NCI-H1092 (cell line): ENCODE measurements around the gene TMEM255B.

Experiments used
- DNase-seq: peaks from one replicate; lab custom pipeline; 2025; lab: John Stamatoyannopoulos, UW

The TMEM255B gene

GRCh38 chr13:113768018-113768905 lies 9.2 kb downstream of the TMEM255B start:
- DNase-seq = no peak

- DNase-seq = no peak
Measured at GRCh38 chr13:113769106-113769505, 10.1 kb downstream of the TMEM255B start.

GRCh38 chr13:113769881-113770280 lies 10.9 kb downstream of the TMEM255B start:
- DNase-seq = no peak

GRCh38 chr13:113770441-113770840 lies 11.4 kb downstream of the TMEM255B start:
- no peak for DNase-seq

GRCh38 chr13:113770937-113771336 lies 11.9 kb downstream of the TMEM255B start:
- DNase-seq = no peak

GRCh38 chr13:113771709-113772331 lies 12.8 kb downstream of the TMEM255B start:
- DNase-seq = no peak

GRCh38 chr13:113774177-113775107 lies 15.4 kb downstream of the TMEM255B start:
- no peak for DNase-seq

- no peak for DNase-seq
Measured at GRCh38 chr13:113775451-113776145, 16.6 kb downstream of the TMEM255B start.

GRCh38 chr13:113776231-113777125 lies 17.5 kb downstream of the TMEM255B start:
- peak; percentile 74 for DNase-seq

GRCh38 chr13:113777311-113778260 lies 18.6 kb downstream of the TMEM255B start:
- no peak for DNase-seq

GRCh38 chr13:113781571-113781970 lies 22.5 kb downstream of the TMEM255B start:
- DNase-seq = no peak

- no peak for DNase-seq
Measured at GRCh38 chr13:113782472-113782871, 23.4 kb downstream of the TMEM255B start.

GRCh38 chr13:113783200-113783881 lies 24.3 kb downstream of the TMEM255B start:
- DNase-seq = no peak

- DNase-seq = no peak
Measured at GRCh38 chr13:113783966-113784644, 25.1 kb downstream of the TMEM255B start.

- DNase-seq = no peak
Measured at GRCh38 chr13:113784645-113785024, 25.6 kb downstream of the TMEM255B start.

- no peak for DNase-seq
Measured at GRCh38 chr13:113785051-113786010, 26.3 kb downstream of the TMEM255B start.

GRCh38 chr13:113786262-113786841 lies 27.3 kb downstream of the TMEM255B start:
- no peak for DNase-seq
